HCT116 (cell line): ENCODE data around the gene NANOGP8. TPM values are rescaled to one million over a fixed set of nuclear protein-coding genes. Genes with fewer than 3 reads are reported as not detected.

Source experiments
- ATAC-seq: fragments of 200-7000 bp; cut with Tn5 transposase; 2 replicates; pipeline ENCODE4 v1.9.1; 2020; ENCODE audit warnings: mild to moderate bottlenecking, moderate library complexity
- BruUV-seq: library from RNA; stranded (reverse); fragments of 400-500 nt; replicated peaks from 2 replicates; lab custom pipeline; 2021; lab: Mats Ljungman, UMichigan
- CTCF ChIA-PET: fragments of 300-600 bp; sonication (Branson Sonifier 250); formaldehyde crosslinking; loops from one replicate; lab custom pipeline; 2021; ENCODE audit warnings: antibody characterized with exemption; lab: Charles Lee
- POLR2A ChIA-PET: fragments of 300-600, 350-600 bp; sonication (Branson Sonifier 250); formaldehyde crosslinking; loops from one replicate; lab custom pipeline; 2021; ENCODE audit warnings: antibody characterized with exemption; lab: Charles Lee
- RAD21 ChIA-PET, 2 experiments: fragments of 300-600 bp; sonication (Branson Sonifier 250); formaldehyde crosslinking; loops; one replicate each; lab custom pipeline; 2023; ENCODE audit warnings: low total read pairs in 2 of 2; ENCODE audit not compliant: uncharacterized antibody in 2 of 2, unreplicated experiment in 2 of 2, low non-redundant PET in 1 of 2; lab: Charles Lee
- DNase-seq: peaks from one replicate; pipeline ENCODE4 v3.0.0-alpha.2; 2010; ENCODE audit warnings: low read depth, low spot score
- H2AFZ ChIP-seq: fragments of 200-600 bp; shearing (Covaris generic), sonication (generic); 2 replicates; pipeline ENCODE4 v1.6.1; 2017; ENCODE audit warnings: low read depth, mixed run types, mixed read lengths, antibody characterized with exemption, low read length; ENCODE audit not compliant: poor library complexity, severe bottlenecking
- H3K27ac ChIP-seq: 2 replicates; pipeline ENCODE4 v1.5.1; 2012; ENCODE audit warnings: low read depth, low read length
- H3K27me3 ChIP-seq: fragments of 200-600 bp; sonication (generic); 2 replicates; pipeline ENCODE4 v1.6.1; 2016; ENCODE audit warnings: mixed run types, low read length, mixed read lengths; ENCODE audit not compliant: insufficient read depth
- H3K36me3 ChIP-seq, 2 experiments: fragments of 200-500 bp in 1 of 2; fragments of 200-600 bp in 1 of 2; sonication (Bioruptor generic) in 1 of 2; sonication (generic) in 1 of 2; 2 replicates each; pipeline versions ENCODE4 v1.5.1 to v1.6.1; 2014 to 2016; ENCODE audit warnings: low read length in 2 of 2, inconsistent platforms in 1 of 2, mixed read lengths in 1 of 2, mixed run types in 1 of 2; ENCODE audit not compliant: insufficient read depth in 2 of 2, control insufficient read depth in 1 of 2
- H3K4me1 ChIP-seq, 2 experiments: fragments of 200-600 bp in 1 of 2; sonication (generic) in 1 of 2; 2 replicates each; pipeline versions ENCODE4 v1.5.1 to v1.6.1; 2012 to 2017; ENCODE audit warnings: low read length in 2 of 2, inconsistent platforms in 1 of 2, mild to moderate bottlenecking in 1 of 2, mixed read lengths in 1 of 2, mixed run types in 1 of 2, moderate library complexity in 1 of 2; ENCODE audit not compliant: insufficient read depth in 2 of 2, control insufficient read depth in 1 of 2
- H3K4me2 ChIP-seq: fragments of 200-600 bp; sonication (generic); 2 replicates; pipeline ENCODE4 v1.6.1; 2017; ENCODE audit warnings: mixed run types, low read length, mixed read lengths
- H3K4me3 ChIP-seq, 2 experiments: fragments of 200-600 bp in 1 of 2; sonication (generic) in 1 of 2; replicated peaks in 1 of 2; 2 replicates each; pipeline ENCODE4 v1.5.1; 2011 to 2016; ENCODE audit warnings: low read length in 2 of 2, control low read depth in 1 of 2, low read depth in 1 of 2, mild to moderate bottlenecking in 1 of 2, mixed read lengths in 1 of 2, mixed run types in 1 of 2
- H3K79me2 ChIP-seq: fragments of 200-600 bp; sonication (generic); 2 replicates; pipeline ENCODE4 v1.6.1; 2017; ENCODE audit warnings: mild to moderate bottlenecking, mixed run types, low read length, moderate library complexity, mixed read lengths; ENCODE audit not compliant: insufficient read depth
- H3K9ac ChIP-seq: fragments of 200-600 bp; sonication (generic); 2 replicates; pipeline ENCODE4 v1.6.1; 2016; ENCODE audit warnings: low read length, mixed read lengths
- H3K9me2 ChIP-seq: fragments of 200-600 bp; sonication (generic), shearing (Covaris generic); 2 replicates; pipeline ENCODE4 v1.6.1; 2017; ENCODE audit warnings: mixed run types, mild to moderate bottlenecking, moderate library complexity; ENCODE audit not compliant: insufficient read depth
- H3K9me3 ChIP-seq, 2 experiments: fragments of 200-500 bp in 1 of 2; fragments of 200-600 bp in 1 of 2; sonication (Bioruptor generic) in 1 of 2; sonication (generic) in 1 of 2; 2 replicates each; pipeline ENCODE4 v1.6.1; 2014 to 2017; ENCODE audit warnings: low read length in 2 of 2, mixed read lengths in 2 of 2, inconsistent platforms in 1 of 2, low read depth in 1 of 2, mild to moderate bottlenecking in 1 of 2, mixed run types in 1 of 2, moderate library complexity in 1 of 2; ENCODE audit not compliant: control insufficient read depth in 1 of 2, insufficient read depth in 1 of 2
- H4K20me1 ChIP-seq: fragments of 200-600 bp; sonication (generic), shearing (Covaris generic); 2 replicates; pipeline ENCODE4 v1.6.1; 2017; ENCODE audit warnings: mixed run types, mild to moderate bottlenecking, moderate library complexity; ENCODE audit not compliant: insufficient read depth
- CBX3 ChIP-seq: IDR thresholded peaks from 2 replicates; pipeline ENCODE4 v1.6.1; 2012; ENCODE audit warnings: low read depth
- EGR1 ChIP-seq: IDR thresholded peaks from 2 replicates; pipeline ENCODE4 v1.6.1; 2012; ENCODE audit warnings: low read depth
- ELF1 ChIP-seq: IDR thresholded peaks from 2 replicates; pipeline ENCODE4 v1.6.1; 2012; ENCODE audit warnings: low read depth, borderline replicate concordance
- EZH2 ChIP-seq: fragments of 200-600 bp; sonication (generic); IDR thresholded peaks from 2 replicates; pipeline ENCODE4 v1.6.1; 2017; ENCODE audit warnings: antibody characterized with exemption, mixed run types
- EZH2phosphoT487 ChIP-seq: fragments of 200-600 bp; IDR thresholded peaks from 2 replicates; pipeline ENCODE4 v1.6.1; 2018; ENCODE audit warnings: antibody characterized with exemption, borderline replicate concordance
- FOSL1 ChIP-seq: IDR thresholded peaks from 2 replicates; pipeline ENCODE4 v1.6.1; 2012; ENCODE audit warnings: low read depth
- JUND ChIP-seq: IDR thresholded peaks from 2 replicates; pipeline ENCODE4 v1.6.1; 2012
- POLR2A ChIP-seq: IDR thresholded peaks from 2 replicates; pipeline ENCODE4 v1.7.0; 2011; ENCODE audit warnings: borderline replicate concordance; ENCODE audit not compliant: insufficient read depth, insufficient read length; ENCODE audit errors: extremely low read depth
- SIN3A ChIP-seq: IDR thresholded peaks from 2 replicates; pipeline ENCODE4 v1.6.1; 2012; ENCODE audit warnings: low read depth
- SRF ChIP-seq: IDR thresholded peaks from 2 replicates; pipeline ENCODE4 v1.6.1; 2012; ENCODE audit warnings: low read depth
- YY1 ChIP-seq: IDR thresholded peaks from 2 replicates; pipeline ENCODE4 v1.6.1; 2011; ENCODE audit warnings: low read length, low read depth, moderate library complexity, mild to moderate bottlenecking; ENCODE audit not compliant: insufficient replicate concordance; ENCODE audit errors: extremely low read depth
- intact Hi-C: fragments of 100-400 bp; cut with micrococcal nuclease; formaldehyde crosslinking; loops from 2 replicates; pipeline ENCODE4 v1.10.0; 2022
- total RNA-seq: library from RNA; stranded (reverse); gene quantifications from one replicate; pipeline ENCODE4 v1.2.1, GENCODE V29; 2021; ENCODE audit not compliant: unreplicated experiment
- TF ChIP-seq, protein P1 (sequence below): IDR thresholded peaks from 2 replicates; pipeline ENCODE4 v1.6.1; 2012; ENCODE audit warnings: low read depth
- TF ChIP-seq, protein P2 (sequence below), 3 experiments: fragments of 200-600 bp in 1 of 3; sonication (generic) in 1 of 3; IDR thresholded peaks in 2 of 3; conservative IDR thresholded peaks in 1 of 3; 2 replicates each; pipeline ENCODE4 v1.5.1; 2012 to 2017; ENCODE audit warnings: low read depth in 2 of 3, low read length in 2 of 3, antibody characterized with exemption in 1 of 3, borderline replicate concordance in 1 of 3, control low read depth in 1 of 3, mild to moderate bottlenecking in 1 of 3, mixed read lengths in 1 of 3, mixed run types in 1 of 3, moderate library complexity in 1 of 3; ENCODE audit not compliant: insufficient read depth in 1 of 3
- TF ChIP-seq, protein P3 (sequence below): IDR thresholded peaks from 2 replicates; pipeline ENCODE4 v1.6.1; 2011; ENCODE audit warnings: mild to moderate bottlenecking, low read length, moderate library complexity; ENCODE audit not compliant: insufficient replicate concordance; ENCODE audit errors: extremely low read depth

The NANOGP8 gene
- total RNA-seq, 1 experiment from 2014 or later = not detected

DNA sequence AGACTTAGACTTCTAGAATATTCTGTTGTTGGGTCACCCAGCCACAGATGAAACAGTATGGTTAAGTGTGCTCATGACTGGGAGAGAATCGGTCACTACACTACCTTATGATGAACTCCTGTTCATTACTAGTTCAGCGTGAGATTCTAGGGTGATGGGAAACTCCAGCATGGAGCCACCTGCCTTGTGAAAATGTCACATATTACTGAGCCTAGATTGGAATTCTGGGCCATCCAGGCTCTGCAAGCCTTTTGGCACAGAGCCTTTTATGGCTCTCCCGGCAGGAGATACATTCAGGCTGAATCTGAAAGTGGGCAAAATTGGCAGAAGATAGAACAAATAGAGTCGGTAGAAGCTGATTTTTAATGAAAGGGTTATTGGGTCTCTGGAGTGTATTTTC is 19.0 kb downstream of the NANOGP8 start:
- no peak for DNase-seq
- H3K9me3 ChIP-seq = no peaks in the 10 kb centered on the region
- RAD21 ChIA-PET = interaction anchor here in 1 of 2 experiments (0.6 kb wide), 1 partner anchor 35 kb away, joined by 4 read pairs; no protein-coding TSS in a partner anchor
- peaks cover 0 to 8% of the 10 kb centered on the region in 2 experiments; a peak in 1 of 4 replicates for H3K4me1 ChIP-seq
- H3K27me3 ChIP-seq = no peaks in the 10 kb centered on the region
- no TSS peak for BruUV-seq
- H3K4me3 ChIP-seq = no peak overlapping the region
- TF ChIP-seq FOSL1 (no peak), EZH2phosphoT487 (no peak), SIN3A (no peak), POLR2A (no peak), CBX3 (no peak), EZH2 (no peak), ELF1 (no peak), JUND (no peak), YY1 (no peak), EGR1 (no peak), SRF (no peak)
- TF ChIP-seq, protein P1, sequence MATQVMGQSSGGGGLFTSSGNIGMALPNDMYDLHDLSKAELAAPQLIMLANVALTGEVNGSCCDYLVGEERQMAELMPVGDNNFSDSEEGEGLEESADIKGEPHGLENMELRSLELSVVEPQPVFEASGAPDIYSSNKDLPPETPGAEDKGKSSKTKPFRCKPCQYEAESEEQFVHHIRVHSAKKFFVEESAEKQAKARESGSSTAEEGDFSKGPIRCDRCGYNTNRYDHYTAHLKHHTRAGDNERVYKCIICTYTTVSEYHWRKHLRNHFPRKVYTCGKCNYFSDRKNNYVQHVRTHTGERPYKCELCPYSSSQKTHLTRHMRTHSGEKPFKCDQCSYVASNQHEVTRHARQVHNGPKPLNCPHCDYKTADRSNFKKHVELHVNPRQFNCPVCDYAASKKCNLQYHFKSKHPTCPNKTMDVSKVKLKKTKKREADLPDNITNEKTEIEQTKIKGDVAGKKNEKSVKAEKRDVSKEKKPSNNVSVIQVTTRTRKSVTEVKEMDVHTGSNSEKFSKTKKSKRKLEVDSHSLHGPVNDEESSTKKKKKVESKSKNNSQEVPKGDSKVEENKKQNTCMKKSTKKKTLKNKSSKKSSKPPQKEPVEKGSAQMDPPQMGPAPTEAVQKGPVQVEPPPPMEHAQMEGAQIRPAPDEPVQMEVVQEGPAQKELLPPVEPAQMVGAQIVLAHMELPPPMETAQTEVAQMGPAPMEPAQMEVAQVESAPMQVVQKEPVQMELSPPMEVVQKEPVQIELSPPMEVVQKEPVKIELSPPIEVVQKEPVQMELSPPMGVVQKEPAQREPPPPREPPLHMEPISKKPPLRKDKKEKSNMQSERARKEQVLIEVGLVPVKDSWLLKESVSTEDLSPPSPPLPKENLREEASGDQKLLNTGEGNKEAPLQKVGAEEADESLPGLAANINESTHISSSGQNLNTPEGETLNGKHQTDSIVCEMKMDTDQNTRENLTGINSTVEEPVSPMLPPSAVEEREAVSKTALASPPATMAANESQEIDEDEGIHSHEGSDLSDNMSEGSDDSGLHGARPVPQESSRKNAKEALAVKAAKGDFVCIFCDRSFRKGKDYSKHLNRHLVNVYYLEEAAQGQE = no peak
- TF ChIP-seq, protein P2, sequence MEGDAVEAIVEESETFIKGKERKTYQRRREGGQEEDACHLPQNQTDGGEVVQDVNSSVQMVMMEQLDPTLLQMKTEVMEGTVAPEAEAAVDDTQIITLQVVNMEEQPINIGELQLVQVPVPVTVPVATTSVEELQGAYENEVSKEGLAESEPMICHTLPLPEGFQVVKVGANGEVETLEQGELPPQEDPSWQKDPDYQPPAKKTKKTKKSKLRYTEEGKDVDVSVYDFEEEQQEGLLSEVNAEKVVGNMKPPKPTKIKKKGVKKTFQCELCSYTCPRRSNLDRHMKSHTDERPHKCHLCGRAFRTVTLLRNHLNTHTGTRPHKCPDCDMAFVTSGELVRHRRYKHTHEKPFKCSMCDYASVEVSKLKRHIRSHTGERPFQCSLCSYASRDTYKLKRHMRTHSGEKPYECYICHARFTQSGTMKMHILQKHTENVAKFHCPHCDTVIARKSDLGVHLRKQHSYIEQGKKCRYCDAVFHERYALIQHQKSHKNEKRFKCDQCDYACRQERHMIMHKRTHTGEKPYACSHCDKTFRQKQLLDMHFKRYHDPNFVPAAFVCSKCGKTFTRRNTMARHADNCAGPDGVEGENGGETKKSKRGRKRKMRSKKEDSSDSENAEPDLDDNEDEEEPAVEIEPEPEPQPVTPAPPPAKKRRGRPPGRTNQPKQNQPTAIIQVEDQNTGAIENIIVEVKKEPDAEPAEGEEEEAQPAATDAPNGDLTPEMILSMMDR (IDR thresholded peaks at IDR 0.05 in 2 of 3, conservative IDR thresholded peaks at IDR 0.05 in 1 of 3; ENCODE audit: borderline replicate concordance in 1 of 3, insufficient read depth in 1 of 3, low read depth in 2 of 3, low read length in 2 of 3) = no peak
- TF ChIP-seq, protein P3, sequence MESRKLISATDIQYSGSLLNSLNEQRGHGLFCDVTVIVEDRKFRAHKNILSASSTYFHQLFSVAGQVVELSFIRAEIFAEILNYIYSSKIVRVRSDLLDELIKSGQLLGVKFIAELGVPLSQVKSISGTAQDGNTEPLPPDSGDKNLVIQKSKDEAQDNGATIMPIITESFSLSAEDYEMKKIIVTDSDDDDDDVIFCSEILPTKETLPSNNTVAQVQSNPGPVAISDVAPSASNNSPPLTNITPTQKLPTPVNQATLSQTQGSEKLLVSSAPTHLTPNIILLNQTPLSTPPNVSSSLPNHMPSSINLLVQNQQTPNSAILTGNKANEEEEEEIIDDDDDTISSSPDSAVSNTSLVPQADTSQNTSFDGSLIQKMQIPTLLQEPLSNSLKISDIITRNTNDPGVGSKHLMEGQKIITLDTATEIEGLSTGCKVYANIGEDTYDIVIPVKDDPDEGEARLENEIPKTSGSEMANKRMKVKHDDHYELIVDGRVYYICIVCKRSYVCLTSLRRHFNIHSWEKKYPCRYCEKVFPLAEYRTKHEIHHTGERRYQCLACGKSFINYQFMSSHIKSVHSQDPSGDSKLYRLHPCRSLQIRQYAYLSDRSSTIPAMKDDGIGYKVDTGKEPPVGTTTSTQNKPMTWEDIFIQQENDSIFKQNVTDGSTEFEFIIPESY = no peak
- ATAC-seq = no peak
- H3K9ac ChIP-seq = no peak overlapping the region
- H3K9me2 ChIP-seq = no peaks in the 10 kb centered on the region
- no peaks in the 10 kb centered on the region for H3K36me3 ChIP-seq
- H3K79me2 ChIP-seq = no peaks in the 10 kb centered on the region
- no peak overlapping the region for H3K4me2 ChIP-seq
- no peak overlapping the region for H3K27ac ChIP-seq
- H4K20me1 ChIP-seq = no peaks in the 10 kb centered on the region
- POLR2A ChIA-PET = no interaction called here
- CTCF ChIA-PET = no interaction called here
- no peak overlapping the region for H2AFZ ChIP-seq
- intact Hi-C loops = no loop called here
